ENCODE data around the gene MACROD1. TPM values are rescaled to one million over a fixed set of nuclear protein-coding genes. Genes with fewer than 3 reads are reported as not detected.

The MACROD1 gene
- total and polyA plus RNA-seq, 2 of the 13 experiments (the other 11 are each of a cell fraction or from before 2014, with no cell fraction given) = 23.1 to 34.5 TPM

GRCh38 chr11:64170419-64170818 lies 4.5 kb upstream of the MACROD1 start:
- FAIRE-seq (no peak), DNase-seq (ENCODE audit: low spot score) (no peak), ATAC-seq (no peak)
- no peak overlapping the region for H3K4me2 ChIP-seq (ENCODE audit: low read depth, low read length)
- H4K20me1 ChIP-seq (ENCODE audit: insufficient read depth, low read length) = no peaks in the 10 kb centered on the region
- H3K9ac ChIP-seq (ENCODE audit: insufficient read depth, low read depth, low read length) = no peak overlapping the region
- intact Hi-C loops (cut with micrococcal nuclease; ENCODE audit: unreplicated experiment) = no loop called here
- H3K36me3 ChIP-seq (replicated peaks in 1 of 2; ENCODE audit: control insufficient read depth in 1 of 2, insufficient read depth in 2 of 2, low read length in 2 of 2) = no peaks in the 10 kb centered on the region
- BruUV-seq (replicated peaks) = no TSS peak
- in situ Hi-C loops (cut with HindIII; ENCODE audit: extremely low pct_ligation_motif_present, low pct_unique_long_range_greater_than_20kb) = no loop called here
- POLR2A ChIA-PET = interaction anchor here (0.6 to 1.0 kb wide), 4 partner anchors 16 to 312 kb away, joined by 3 to 8 read pairs (median 3); partner anchors contain the start of gene STIP1
- no peak overlapping the region for H2AFZ ChIP-seq (ENCODE audit: low read length)
- H3K79me2 ChIP-seq (ENCODE audit: insufficient read depth, low read length) = peaks cover 3% of the 10 kb centered on the region
- CTCF ChIA-PET (ENCODE audit: low intra/inter-chr PET ratio, low total read pairs) = no interaction called here
- H3K4me1 ChIP-seq (ENCODE audit: insufficient read depth, low read length) = peaks cover 30% of the 10 kb centered on the region
- WGBS (ENCODE audit: low lambda C conversion rate) = 42% methylated on average over 4 of the region's 4 CpGs
- peak overlapping the region; percentile 26 for H3K27ac ChIP-seq (ENCODE audit: extremely low read length, insufficient read depth, low read length)
- H3K9me3 ChIP-seq (ENCODE audit: low read length) = peaks cover 4% of the 10 kb centered on the region
- no peaks in the 10 kb centered on the region; a peak in 1 of 5 replicates for H3K27me3 ChIP-seq (ENCODE audit: control insufficient read depth in 1 of 2, insufficient read depth in 2 of 2, low read length in 2 of 2)
- no peak overlapping the region for H3K4me3 ChIP-seq (replicated peaks in 1 of 3; ENCODE audit: insufficient read depth in 1 of 3, low read depth in 2 of 3, low read length in 3 of 3)
- TF ChIP-seq KDM3A (CRISPR knock-in tag; IDR thresholded peaks at IDR 0.05; ENCODE audit: low read depth) (no peak), ZNF460 (CRISPR knock-in tag; IDR thresholded peaks at IDR 0.05; ENCODE audit: borderline replicate concordance) (peak; percentile 75), ARNT (IDR thresholded peaks at IDR 0.05) (no peak), SP2 (CRISPR knock-in tag; IDR thresholded peaks at IDR 0.05) (no peak), ZBTB7B (CRISPR knock-in tag; IDR thresholded peaks at IDR 0.05) (no peak), RFX1 (IDR thresholded peaks at IDR 0.05) (no peak), BCLAF1 (IDR thresholded peaks at IDR 0.05) (no peak), GFI1 (CRISPR knock-in tag; IDR thresholded peaks at IDR 0.05; ENCODE audit: borderline replicate concordance) (no peak), KDM1A (CRISPR knock-in tag; IDR thresholded peaks at IDR 0.05) (0 out of 2 replicates have a peak, but pooled peaks have one; percentile 49), ZZZ3 (CRISPR knock-in tag; IDR thresholded peaks at IDR 0.05; ENCODE audit: borderline replicate concordance) (no peak), ZNF770 (CRISPR knock-in tag; IDR thresholded peaks at IDR 0.05) (peak; percentile 90), SMC3 (IDR thresholded peaks at IDR 0.05; ENCODE audit: low read length) (no peak), PAX8 (CRISPR knock-in tag; IDR thresholded peaks at IDR 0.05; ENCODE audit: borderline replicate concordance) (no peak), ZSCAN29 (CRISPR knock-in tag; conservative IDR thresholded peaks at IDR 0.05) (peak; percentile 71; the same call in 1 of the 2 replicates), MEF2D (CRISPR knock-in tag; IDR thresholded peaks at IDR 0.05) (no peak)

All from HepG2 (cell line).